Mucosa of stomach (tissue), 1 donor: ENCODE results near the gene DLG1.

ENCODE experiments used
- H3K27me3 ChIP-seq: one replicate; pipeline ENCODE4 v1.7.0; 2013; ENCODE audit warnings: mild to moderate bottlenecking, low read length; ENCODE audit not compliant: control insufficient read depth, insufficient read depth
- H3K36me3 ChIP-seq: one replicate; pipeline ENCODE4 v1.7.0; 2013; ENCODE audit warnings: low read length; ENCODE audit not compliant: control insufficient read depth, insufficient read depth
- H3K4me1 ChIP-seq: one replicate; pipeline ENCODE4 v1.7.0; 2013; ENCODE audit warnings: mild to moderate bottlenecking, low read length; ENCODE audit not compliant: control insufficient read depth, insufficient read depth
- H3K4me3 ChIP-seq: one replicate; pipeline ENCODE4 v1.7.0; 2013; ENCODE audit warnings: low read length
- H3K9ac ChIP-seq: one replicate; pipeline ENCODE4 v1.7.0; 2013; ENCODE audit warnings: mild to moderate bottlenecking, low read length, moderate library complexity
- H3K9me3 ChIP-seq: one replicate; pipeline ENCODE4 v1.7.0; 2013; ENCODE audit warnings: mild to moderate bottlenecking, low read length, moderate library complexity; ENCODE audit not compliant: control insufficient read depth
- donor health status: Pancreatic carcinoma.

The DLG1 gene

DNA sequence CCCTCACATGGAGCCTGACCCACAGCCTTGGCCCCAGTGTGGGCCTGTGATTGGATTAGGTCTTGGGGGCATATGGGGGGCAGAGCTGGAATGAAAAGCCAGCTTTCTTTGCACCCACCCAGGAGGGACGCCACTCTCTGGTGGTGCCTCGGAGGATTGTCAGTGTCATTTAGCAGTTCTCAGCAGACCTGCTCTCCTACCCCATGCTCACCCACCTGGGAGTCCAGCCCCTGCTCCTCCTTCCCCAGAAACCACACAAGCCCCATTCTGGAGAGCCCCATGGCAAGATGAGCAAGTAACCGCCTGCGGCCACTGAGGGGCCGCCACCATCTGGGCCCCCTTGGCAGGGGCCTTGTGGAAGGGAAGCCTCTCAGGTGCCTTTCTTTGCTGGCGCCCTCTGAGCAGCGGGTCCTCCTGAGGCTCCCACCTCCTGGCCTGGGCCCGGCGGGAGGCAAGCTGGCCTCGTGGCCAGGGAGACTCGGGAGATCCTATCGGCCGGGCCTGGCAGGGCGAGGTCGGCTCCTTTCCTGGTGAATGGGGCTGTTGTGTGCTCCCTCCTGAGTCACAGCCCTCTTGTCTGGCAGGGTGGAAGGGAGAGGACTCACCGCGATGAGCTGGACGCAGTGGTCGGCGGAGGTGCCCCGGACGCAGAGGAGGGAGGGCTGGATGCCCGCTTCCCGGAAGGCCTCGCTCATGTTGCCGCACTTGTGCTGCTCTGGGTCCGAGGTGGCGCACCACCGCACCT lies 271.1 kb downstream of the DLG1 start:
- Histone ChIP-seq H3K27me3 (peaks cover 32% of the 10 kb centered on the region), H3K9ac (no peak overlapping the region), H3K4me1 (peaks cover 27% of the 10 kb centered on the region), H3K4me3 (no peak overlapping the region), H3K36me3 (no peaks in the 10 kb centered on the region), H3K9me3 (no peaks in the 10 kb centered on the region)

GRCh38 chr3:197026481-197026866 lies 271.9 kb downstream of the DLG1 start:
- Histone ChIP-seq H3K4me1 (peaks cover 21% of the 10 kb centered on the region), H3K36me3 (no peaks in the 10 kb centered on the region), H3K4me3 (no peak overlapping the region), H3K9me3 (no peaks in the 10 kb centered on the region), H3K9ac (no peak overlapping the region), H3K27me3 (peaks cover 34% of the 10 kb centered on the region)

GRCh38 chr3:197025736-197026480 lies 272.5 kb downstream of the DLG1 start:
- Histone ChIP-seq H3K9me3 (no peaks in the 10 kb centered on the region), H3K36me3 (no peaks in the 10 kb centered on the region), H3K9ac (no peak overlapping the region), H3K4me1 (peaks cover 20% of the 10 kb centered on the region), H3K4me3 (no peak overlapping the region), H3K27me3 (peaks cover 36% of the 10 kb centered on the region)

GRCh38 chr3:197024881-197025735 lies 273.3 kb downstream of the DLG1 start:
- H3K9ac ChIP-seq: no peak overlapping the region
- H3K36me3 ChIP-seq: no peaks in the 10 kb centered on the region
- H3K9me3 ChIP-seq: no peaks in the 10 kb centered on the region
- H3K4me3 ChIP-seq: no peak overlapping the region
- H3K4me1 ChIP-seq: peaks cover 17% of the 10 kb centered on the region
- peaks cover 36% of the 10 kb centered on the region for H3K27me3 ChIP-seq

DNA sequence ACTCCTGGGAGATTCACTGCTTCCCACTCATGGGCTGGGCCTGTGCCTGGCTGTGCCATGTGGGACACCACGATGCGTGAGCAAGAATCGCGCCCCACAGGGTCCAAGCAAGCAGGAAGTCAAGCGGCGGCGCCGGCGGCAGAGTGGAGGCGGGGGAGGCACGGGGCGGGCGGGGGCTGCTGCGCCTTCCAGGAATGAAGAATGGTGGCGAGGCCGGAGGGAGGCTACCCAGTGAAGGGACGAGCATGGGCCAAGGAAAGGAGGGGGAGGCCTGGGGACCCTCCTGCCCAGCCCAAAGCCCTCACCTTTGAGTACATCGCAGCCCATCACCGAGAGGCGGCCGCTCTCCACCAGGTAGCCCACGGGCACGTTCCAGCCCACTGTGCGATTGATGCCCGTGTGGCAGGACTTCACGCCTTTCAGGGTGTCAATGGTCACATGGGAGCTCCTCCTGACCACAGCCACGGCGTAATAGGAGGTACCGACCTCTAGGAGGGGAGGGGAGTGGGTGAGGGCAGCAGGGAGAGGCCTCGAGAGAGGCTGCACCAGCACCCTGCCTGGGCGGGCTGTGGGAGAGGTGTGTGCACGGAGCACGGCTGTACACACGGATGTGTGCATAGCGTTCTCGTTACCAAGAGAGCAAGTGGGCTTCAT lies 274.3 kb downstream of the DLG1 start:
- Histone ChIP-seq H3K9ac (no peak overlapping the region), H3K27me3 (peaks cover 26% of the 10 kb centered on the region), H3K36me3 (no peaks in the 10 kb centered on the region), H3K4me3 (no peak overlapping the region), H3K4me1 (peaks cover 7% of the 10 kb centered on the region), H3K9me3 (no peaks in the 10 kb centered on the region)

DNA sequence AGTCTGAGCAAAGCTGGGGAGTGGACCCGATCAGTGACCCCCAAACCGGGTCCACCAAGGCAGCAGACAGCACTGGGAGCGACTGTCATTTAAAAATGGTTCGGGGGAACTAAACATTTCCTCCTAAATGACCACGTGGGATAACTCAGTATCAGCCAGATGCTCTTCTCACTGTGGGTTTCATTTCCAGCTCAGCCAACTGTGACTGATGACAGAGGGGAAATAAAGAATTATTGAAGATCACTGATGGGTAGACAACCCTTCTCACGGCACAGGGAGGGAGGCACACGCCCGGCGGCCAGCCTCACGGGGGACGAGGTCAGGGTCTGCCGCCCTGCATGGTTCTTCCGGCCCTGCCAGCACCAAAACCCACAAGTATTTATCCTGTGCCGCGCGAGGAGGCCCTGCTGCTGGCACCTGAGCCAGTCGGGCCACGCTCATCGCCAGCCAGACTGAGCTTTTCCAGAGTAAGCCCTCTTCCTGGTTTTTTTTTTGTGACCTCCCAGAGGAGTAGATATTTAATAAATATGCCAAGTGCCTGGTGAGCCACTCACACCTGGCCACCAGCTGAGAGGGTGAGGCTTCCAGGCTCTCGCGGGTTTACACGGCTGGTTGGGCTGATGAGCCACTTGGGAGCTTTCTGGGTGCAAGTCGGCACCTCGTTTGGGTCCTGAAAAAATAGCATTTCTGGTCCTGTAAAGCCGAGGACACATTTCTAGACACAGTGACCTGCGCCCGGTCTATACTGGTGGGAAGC lies 275.0 kb downstream of the DLG1 start:
- Histone ChIP-seq H3K4me1 (no peaks in the 10 kb centered on the region), H3K4me3 (no peak overlapping the region), H3K9ac (no peak overlapping the region), H3K36me3 (no peaks in the 10 kb centered on the region), H3K9me3 (no peaks in the 10 kb centered on the region), H3K27me3 (peaks cover 24% of the 10 kb centered on the region)

DNA sequence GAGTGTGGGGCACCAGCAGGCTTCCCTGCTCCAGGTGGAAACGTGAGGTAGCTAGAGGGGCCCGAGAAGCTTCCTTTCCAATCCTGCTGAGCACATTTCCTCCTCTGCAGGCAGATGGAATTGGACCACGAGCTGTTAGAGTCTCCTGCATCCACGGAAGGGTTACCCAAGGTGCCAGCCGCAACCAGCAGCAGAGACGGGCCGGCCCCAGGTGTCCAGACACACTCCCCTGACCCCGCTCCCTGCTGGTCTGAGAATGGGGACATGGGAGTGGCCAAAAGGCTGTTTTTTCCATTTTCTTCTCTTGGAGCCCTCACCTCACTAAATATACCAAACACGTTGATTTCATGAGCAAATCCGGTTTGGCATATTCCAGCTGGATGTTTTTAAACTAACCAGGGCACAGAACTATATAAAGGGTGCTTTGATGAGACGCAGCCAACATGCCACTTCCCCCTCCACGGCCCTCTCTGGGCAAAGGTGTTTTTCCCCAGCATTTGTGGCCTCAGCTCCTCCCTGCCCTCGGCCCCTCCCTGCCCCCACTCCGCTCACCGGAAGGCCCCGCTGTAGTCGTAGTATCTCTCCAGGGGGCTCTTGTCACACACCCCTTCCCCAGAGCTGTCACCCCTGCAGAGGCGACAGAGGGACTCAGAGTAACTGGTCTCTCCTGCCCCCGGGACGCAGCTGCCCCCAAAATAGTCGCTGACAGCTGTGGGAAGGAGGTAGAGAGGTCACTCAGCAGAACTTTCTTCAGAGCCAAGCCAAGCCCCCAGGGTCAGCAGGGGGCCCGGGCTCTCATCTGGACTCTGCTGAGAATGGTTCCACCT lies 275.8 kb downstream of the DLG1 start:
- no peaks in the 10 kb centered on the region for H3K9me3 ChIP-seq
- no peak overlapping the region for H3K4me3 ChIP-seq
- no peaks in the 10 kb centered on the region for H3K4me1 ChIP-seq
- H3K27me3 ChIP-seq: peaks cover 24% of the 10 kb centered on the region
- no peak overlapping the region for H3K9ac ChIP-seq
- no peaks in the 10 kb centered on the region for H3K36me3 ChIP-seq

GRCh38 chr3:197021729-197022404 lies 276.5 kb downstream of the DLG1 start:
- no peak overlapping the region for H3K4me3 ChIP-seq

GRCh38 chr3:197021231-197021630 lies 277.2 kb downstream of the DLG1 start:
- H3K27me3 ChIP-seq: peaks cover 24% of the 10 kb centered on the region

More at GRCh38 chr3:197021729-197022404, 276.5 kb downstream of the DLG1 start:
- Histone ChIP-seq H3K4me1 (no peaks in the 10 kb centered on the region), H3K9me3 (no peaks in the 10 kb centered on the region), H3K36me3 (no peaks in the 10 kb centered on the region), H3K9ac (no peak overlapping the region), H3K27me3 (peaks cover 24% of the 10 kb centered on the region)

GRCh38 chr3:197019535-197019934 lies 278.9 kb downstream of the DLG1 start:
- Histone ChIP-seq H3K4me1 (no peaks in the 10 kb centered on the region), H3K4me3 (no peak overlapping the region), H3K27me3 (peaks cover 24% of the 10 kb centered on the region), H3K9ac (no peak overlapping the region), H3K9me3 (no peaks in the 10 kb centered on the region), H3K36me3 (no peaks in the 10 kb centered on the region)

More at GRCh38 chr3:197021231-197021630, 277.2 kb downstream of the DLG1 start:
- Histone ChIP-seq H3K36me3 (no peaks in the 10 kb centered on the region), H3K9ac (no peak overlapping the region), H3K4me1 (no peaks in the 10 kb centered on the region), H3K9me3 (no peaks in the 10 kb centered on the region), H3K4me3 (no peak overlapping the region)
